K562 (cell line): ENCODE data around the gene LCLAT1.

Experiments
- E2F1 ChIP-seq: sonication (generic); formaldehyde crosslinking; IDR thresholded peaks from 2 replicates; pipeline ENCODE4 v1.8.1; 2023; ENCODE audit warnings: mild to moderate bottlenecking, missing genetic modification reagents, moderate library complexity
- EZH2 ChIP-seq: IDR thresholded peaks from 2 replicates; pipeline ENCODE4 v1.6.1; 2012; ENCODE audit warnings: low read depth, mild to moderate bottlenecking, inconsistent platforms, low read length, borderline replicate concordance
- FOSL1 ChIP-seq: fragments of 200-800 bp; sonication (Bioruptor generic); conservative IDR thresholded peaks from 2 replicates; pipeline ENCODE4 v1.6.1; 2016; ENCODE audit warnings: missing genetic modification characterization, missing compliant biosample characterization
- FOXK2 ChIP-seq, 2 experiments: fragments of 450-650 bp; IDR thresholded peaks in 1 of 2; conservative IDR thresholded peaks in 1 of 2; 2 replicates each; pipeline ENCODE4 v1.6.1; 2016; ENCODE audit warnings: low read depth in 2 of 2, mild to moderate bottlenecking in 1 of 2
- FOXP1 ChIP-seq: sonication (generic); formaldehyde crosslinking; IDR thresholded peaks from 2 replicates; pipeline ENCODE4 v1.8.0; 2022; ENCODE audit warnings: mild to moderate bottlenecking, missing genetic modification reagents
- NFYB ChIP-seq: IDR thresholded peaks from 2 replicates; pipeline ENCODE4 v1.6.1; 2011; ENCODE audit warnings: mild to moderate bottlenecking, moderate library complexity; ENCODE audit not compliant: insufficient read length; ENCODE audit errors: extremely low read depth
- NRF1 ChIP-seq, 2 experiments: fragments of 450-650 bp; IDR thresholded peaks in 1 of 2; conservative IDR thresholded peaks in 1 of 2; 2 replicates each; pipeline ENCODE4 v1.6.1; 2014; ENCODE audit warnings: mild to moderate bottlenecking in 2 of 2
- TBL1XR1 ChIP-seq, 2 experiments: IDR thresholded peaks; 2 replicates each; pipeline ENCODE4 v1.6.1; 2012; ENCODE audit warnings: improper control_type of control experiment in 2 of 2, low read length in 2 of 2, mild to moderate bottlenecking in 1 of 2
- TCF3 ChIP-seq: sonication (generic); formaldehyde crosslinking; IDR thresholded peaks from 2 replicates; pipeline ENCODE4 v1.4.0; 2020; ENCODE audit warnings: mild to moderate bottlenecking, missing genetic modification reagents

GRCh38 chr2:30577151-30577550 lies 130.1 kb downstream of the LCLAT1 start:
- no peak for TF ChIP-seq E2F1
- no peak for TF ChIP-seq NFYB
- TF ChIP-seq FOXP1 (CRISPR knock-in tag): no peak
- no peak for TF ChIP-seq NRF1 (conservative IDR thresholded peaks at IDR 0.05 in 1 of 2, IDR thresholded peaks at IDR 0.05 in 1 of 2)
- TF ChIP-seq FOSL1 (tag): no peak
- TF ChIP-seq FOXK2 (conservative IDR thresholded peaks at IDR 0.05 in 1 of 2, IDR thresholded peaks at IDR 0.05 in 1 of 2; ENCODE audit: low read depth in 2 of 2): no peak
- no peak for TF ChIP-seq TCF3 (CRISPR knock-in tag)
- no peak for TF ChIP-seq TBL1XR1 (IDR thresholded peaks at IDR 0.05; ENCODE audit: low read length in 2 of 2)
- no peak for TF ChIP-seq EZH2
